Suprapubic skin (tissue), 4 donors: Measurements from ENCODE around the gene TNIK.

Experiments used
- CTCF ChIP-seq, 2 donors: fragments of 200-600 bp in 1 of 2; fragments of 450-650 bp in 1 of 2; sonication (generic) in 1 of 2; IDR thresholded peaks; one replicate each; pipeline ENCODE4 v1.5.1; 2016 to 2019; ENCODE audit warnings: antibody characterized with exemption in 2 of 2, mild to moderate bottlenecking in 1 of 2, moderate library complexity in 1 of 2
- EP300 ChIP-seq: sonication (generic); formaldehyde crosslinking; IDR thresholded peaks from one replicate; pipeline ENCODE4 v1.6.1; 2017; ENCODE audit warnings: antibody characterized with exemption
- POLR2A ChIP-seq, 2 donors: fragments of 450-650 bp; IDR thresholded peaks; one replicate each; pipeline ENCODE4 v1.6.1; 2017; ENCODE audit warnings: antibody characterized with exemption in 2 of 2, mild to moderate bottlenecking in 2 of 2, moderate library complexity in 2 of 2
- POLR2AphosphoS5 ChIP-seq, 3 donors: sonication (generic); formaldehyde crosslinking; IDR thresholded peaks; one replicate each; pipeline ENCODE4 v1.6.1; 2017; ENCODE audit warnings: antibody characterized with exemption in 3 of 3

- TF ChIP-seq CTCF (IDR thresholded peaks at IDR 0.05) (no peak), POLR2A (IDR thresholded peaks at IDR 0.05) (no peak), POLR2AphosphoS5 (IDR thresholded peaks at IDR 0.05) (no peak), EP300 (no peak)
These were observed 118.0 kb downstream of the TNIK start for GRCh38 chr3:171342200-171342599.
